Thymus (tissue), 2 donors: ENCODE results near the gene CHST12. TPM values are rescaled to one million over a fixed set of nuclear protein-coding genes. Genes with fewer than 3 reads are reported as not detected.

Source experiments
- polyA plus RNA-seq: library from polyadenylated mRNA; stranded (reverse); fragments of 200-250 nt; gene quantifications from one replicate; pipeline ENCODE4 v1.2.3, GENCODE V29; 2013
- total RNA-seq: library from RNA; stranded (reverse); fragments of 120-200 nt; gene quantifications from one replicate; pipeline ENCODE4 v1.2.4, GENCODE V29; 2013
- donor health status: healthy.

CHST12 gene
- total and polyA plus RNA-seq, 2 donors = 5.8 to 8.9 TPM

Other genes with a start within 250 kb of the CHST12 start
- 103 TPM for gene MAD1L1, start 170.7 kb upstream of the CHST12 start, total RNA-seq
- 93.3 TPM for gene MAD1L1, start 170.7 kb upstream of the CHST12 start, polyA plus RNA-seq
- 28.2 TPM for gene MRM2, start 161.4 kb upstream of the CHST12 start, total RNA-seq
- 24.6 TPM for gene MRM2, start 161.4 kb upstream of the CHST12 start, polyA plus RNA-seq
- gene NUDT1, start 161.4 kb upstream of the CHST12 start, total RNA-seq = 105 TPM
- gene NUDT1, start 161.4 kb upstream of the CHST12 start, polyA plus RNA-seq = 37.5 TPM
- 10.4 TPM for gene SNX8, start 89.2 kb upstream of the CHST12 start, total RNA-seq
- gene SNX8, start 89.2 kb upstream of the CHST12 start, polyA plus RNA-seq = 25.9 TPM
- gene EIF3B, start 48.8 kb upstream of the CHST12 start, total RNA-seq = 115 TPM
- 86.0 TPM for gene EIF3B, start 48.8 kb upstream of the CHST12 start, polyA plus RNA-seq
- gene GRIFIN, start 72.8 kb downstream of the CHST12 start, total RNA-seq = not detected
- not detected for gene GRIFIN, start 72.8 kb downstream of the CHST12 start, polyA plus RNA-seq
- gene LFNG, start 116.2 kb downstream of the CHST12 start, total RNA-seq = 10.1 TPM
- gene LFNG, start 116.2 kb downstream of the CHST12 start, polyA plus RNA-seq = 13.6 TPM
- 19.9 TPM for gene BRAT1, start 151.9 kb downstream of the CHST12 start, total RNA-seq
- gene BRAT1, start 151.9 kb downstream of the CHST12 start, polyA plus RNA-seq = 40.8 TPM
- gene IQCE, start 155.4 kb downstream of the CHST12 start, total RNA-seq = 4.2 TPM
- gene IQCE, start 155.4 kb downstream of the CHST12 start, polyA plus RNA-seq = 3.8 TPM
- gene TTYH3, start 228.4 kb downstream of the CHST12 start, total RNA-seq = 4.4 TPM
- 20.4 TPM for gene TTYH3, start 228.4 kb downstream of the CHST12 start, polyA plus RNA-seq